GM21423 (cell line): ENCODE data around the gene MCUB.

Source experiments
- ATAC-seq: cut with Tn5 transposase; IDR thresholded peaks from one replicate; pipeline ENCODE4 v1.9.1; 2021; ENCODE audit warnings: mild to moderate bottlenecking, moderate library complexity; ENCODE audit not compliant: unreplicated experiment

Gene MCUB

GRCh38 chr4:109622626-109623025 is 62.6 kb downstream of the MCUB start:
- ATAC-seq: no peak

GRCh38 chr4:109624536-109624935 is 64.5 kb downstream of the MCUB start:
- no peak for ATAC-seq

GRCh38 chr4:109627361-109627760 is 67.3 kb downstream of the MCUB start:
- ATAC-seq: no peak

- no peak for ATAC-seq
Observed at GRCh38 chr4:109629775-109630174, 69.7 kb downstream of the MCUB start.

- no peak for ATAC-seq
Observed at GRCh38 chr4:109631532-109632108, 71.6 kb downstream of the MCUB start.

GRCh38 chr4:109640644-109641043 is 80.6 kb downstream of the MCUB start:
- ATAC-seq: no peak

GRCh38 chr4:109645874-109646710 is 86.0 kb downstream of the MCUB start:
- ATAC-seq: no peak

- peak; percentile 47 for ATAC-seq
Observed at GRCh38 chr4:109648266-109648996, 88.4 kb downstream of the MCUB start.

- no peak for ATAC-seq
Observed at GRCh38 chr4:109648997-109649575, 89.0 kb downstream of the MCUB start.

GRCh38 chr4:109649872-109650271 is 89.8 kb downstream of the MCUB start:
- ATAC-seq: peak; percentile 76

GRCh38 chr4:109655396-109655795 is 95.3 kb downstream of the MCUB start:
- no peak for ATAC-seq

GRCh38 chr4:109657854-109658418 is 97.9 kb downstream of the MCUB start:
- ATAC-seq: no peak

GRCh38 chr4:109658871-109659410 is 98.9 kb downstream of the MCUB start:
- ATAC-seq: no peak

GRCh38 chr4:109662116-109662515 is 102.1 kb downstream of the MCUB start:
- no peak for ATAC-seq

GRCh38 chr4:109662771-109663170 is 102.7 kb downstream of the MCUB start:
- ATAC-seq: no peak

- ATAC-seq: no peak
Observed at GRCh38 chr4:109665783-109666485, 105.9 kb downstream of the MCUB start.

GRCh38 chr4:109671350-109671749 is 111.3 kb downstream of the MCUB start:
- ATAC-seq: no peak

GRCh38 chr4:109672169-109672930 is 112.3 kb downstream of the MCUB start:
- no peak for ATAC-seq

GRCh38 chr4:109673303-109673702 is 113.3 kb downstream of the MCUB start:
- no peak for ATAC-seq
